MM.1S (cell line): ENCODE data around the gene DCBLD1.

Experiments used
- DNase-seq: peaks from one replicate; pipeline ENCODE4 v3.0.0-alpha.2; 2015
- H2AFZ ChIP-seq: fragments of 300-600 bp; sonication (generic); 2 replicates; pipeline ENCODE4 v1.6.0; 2016; ENCODE audit warnings: antibody characterized with exemption, low read length
- H3F3A ChIP-seq: fragments of 300-600 bp; sonication (generic); 2 replicates; pipeline ENCODE4 v1.6.1; 2016; ENCODE audit warnings: mild to moderate bottlenecking, antibody characterized with exemption, low read length, moderate library complexity, mixed read lengths; ENCODE audit not compliant: insufficient read depth
- H3K27ac ChIP-seq: fragments of 300-600 bp; sonication (generic); 2 replicates; pipeline ENCODE4 v1.5.1; 2016; ENCODE audit warnings: mild to moderate bottlenecking, low read length
- H3K27me3 ChIP-seq: fragments of 300-600 bp; sonication (generic); replicated peaks from 2 replicates; pipeline ENCODE4 v1.6.0; 2016; ENCODE audit warnings: low read length; ENCODE audit not compliant: insufficient read depth
- H3K36me3 ChIP-seq: fragments of 300-600 bp; sonication (generic); replicated peaks from 2 replicates; pipeline ENCODE4 v1.6.1; 2016; ENCODE audit warnings: mild to moderate bottlenecking, low read length, mixed read lengths; ENCODE audit not compliant: insufficient read depth
- H3K4me1 ChIP-seq: fragments of 300-600 bp; sonication (generic); 2 replicates; pipeline ENCODE4 v1.6.1; 2016; ENCODE audit warnings: low read length, mixed read lengths
- H3K4me2 ChIP-seq: fragments of 300-600 bp; sonication (generic); 2 replicates; pipeline ENCODE4 v1.6.0; 2016; ENCODE audit warnings: low read depth, low read length
- H3K4me3 ChIP-seq: fragments of 300-600 bp; sonication (generic); 2 replicates; pipeline ENCODE4 v1.5.1; 2016; ENCODE audit warnings: low read length, mixed read lengths
- H3K79me2 ChIP-seq: fragments of 300-600 bp; sonication (generic); 2 replicates; pipeline ENCODE4 v1.6.1; 2016; ENCODE audit warnings: mixed run types, low read length, mixed read lengths
- H3K9ac ChIP-seq: fragments of 300-600 bp; sonication (generic); 2 replicates; pipeline ENCODE4 v1.6.1; 2016; ENCODE audit warnings: low read length, mixed read lengths
- H3K9me2 ChIP-seq: fragments of 300-600 bp; sonication (generic); replicated peaks from 2 replicates; pipeline ENCODE4 v1.6.1; 2016; ENCODE audit warnings: mild to moderate bottlenecking, low read length, mixed read lengths; ENCODE audit not compliant: insufficient read depth
- H3K9me3 ChIP-seq: fragments of 300-600 bp; sonication (generic); replicated peaks from 2 replicates; pipeline ENCODE4 v1.6.1; 2016; ENCODE audit warnings: mild to moderate bottlenecking, low read length, mixed read lengths; ENCODE audit not compliant: insufficient read depth
- H4K20me1 ChIP-seq: fragments of 300-600 bp; sonication (generic); 2 replicates; pipeline ENCODE4 v1.6.1; 2016; ENCODE audit warnings: mild to moderate bottlenecking, low read length, moderate library complexity, mixed read lengths; ENCODE audit not compliant: insufficient read depth
- CTCF ChIP-seq: fragments of 300-600 bp; sonication (generic); IDR thresholded peaks from 2 replicates; pipeline ENCODE4 v1.5.1; 2016; ENCODE audit warnings: antibody characterized with exemption, low read length, mixed read lengths
- EZH2 ChIP-seq: fragments of 300-600 bp; sonication (generic); optimal IDR thresholded peaks from 2 replicates; pipeline ENCODE3; 2017; ENCODE audit warnings: low read depth, mild to moderate bottlenecking, antibody characterized with exemption, low read length, mixed read lengths
- EZH2phosphoT487 ChIP-seq: fragments of 300-600 bp; sonication (generic); IDR thresholded peaks from 2 replicates; pipeline ENCODE4 v1.6.1; 2018; ENCODE audit warnings: antibody characterized with exemption, low read length

Gene DCBLD1

GRCh38 chr6:117592983-117593759 lies 110.7 kb downstream of the DCBLD1 start:
- Histone ChIP-seq H3K79me2 (peaks cover 82% of the 10 kb centered on the region), H3K4me3 (no peak overlapping the region), H3K4me2 (no peak overlapping the region), H2AFZ (no peak overlapping the region), H3K9me2 (no peaks in the 10 kb centered on the region), H4K20me1 (no peaks in the 10 kb centered on the region), H3K36me3 (no peaks in the 10 kb centered on the region; the same call in 1 of the 2 replicates), H3K9ac (no peak overlapping the region), H3K27me3 (no peaks in the 10 kb centered on the region), H3K4me1 (no peaks in the 10 kb centered on the region), H3K9me3 (no peaks in the 10 kb centered on the region), H3K27ac (no peak overlapping the region), H3F3A (no peaks in the 10 kb centered on the region)
- DNase-seq: no peak
- TF ChIP-seq EZH2: no peak
- no peak for TF ChIP-seq EZH2phosphoT487
- TF ChIP-seq CTCF: no peak

GRCh38 chr6:117595099-117595923 lies 112.8 kb downstream of the DCBLD1 start:
- Histone ChIP-seq H3K27me3 (no peaks in the 10 kb centered on the region), H3K9me2 (no peaks in the 10 kb centered on the region), H3K27ac (no peak overlapping the region), H3K36me3 (no peaks in the 10 kb centered on the region), H3K4me2 (no peak overlapping the region), H3K4me1 (peaks cover 5% of the 10 kb centered on the region; the same call in 1 of the 2 replicates), H3K79me2 (peaks cover 88% of the 10 kb centered on the region), H2AFZ (no peak overlapping the region), H3K4me3 (no peak overlapping the region), H3K9ac (no peak overlapping the region), H3F3A (no peaks in the 10 kb centered on the region; the same call in 1 of the 2 replicates), H3K9me3 (no peaks in the 10 kb centered on the region), H4K20me1 (no peaks in the 10 kb centered on the region)
- TF ChIP-seq EZH2 (no peak), CTCF (no peak), EZH2phosphoT487 (no peak)
- no peak for DNase-seq

DNA sequence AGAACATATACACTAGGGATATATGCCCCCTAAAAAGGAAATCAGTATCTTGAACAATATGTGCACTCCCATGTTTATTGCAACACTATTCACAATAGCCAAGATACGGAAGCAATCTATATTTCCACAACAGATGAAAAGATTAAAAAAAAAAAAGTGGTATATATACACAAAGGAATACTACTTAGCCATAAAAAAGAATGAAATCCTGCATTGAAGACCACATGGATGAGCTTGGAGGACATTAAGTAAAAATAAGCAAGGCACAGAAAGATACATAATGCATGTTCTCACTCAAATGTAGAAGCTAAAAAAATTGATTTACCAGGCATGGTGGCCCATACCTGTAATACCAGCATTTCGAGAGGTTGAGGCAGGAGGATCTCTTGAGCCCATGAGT lies 115.3 kb downstream of the DCBLD1 start:
- no peak overlapping the region for H3K27ac ChIP-seq
- no peak overlapping the region for H3K4me2 ChIP-seq
- no peaks in the 10 kb centered on the region for H3K9me2 ChIP-seq
- no peak for TF ChIP-seq EZH2
- no peak for TF ChIP-seq CTCF
- TF ChIP-seq EZH2phosphoT487: no peak
- no peak overlapping the region for H3K9ac ChIP-seq
- peaks cover 86% of the 10 kb centered on the region for H3K79me2 ChIP-seq
- no peaks in the 10 kb centered on the region for H3K27me3 ChIP-seq
- peaks cover 5% of the 10 kb centered on the region; the same call in 1 of the 2 replicates for H3K4me1 ChIP-seq
- no peak overlapping the region for H3K4me3 ChIP-seq
- no peak for DNase-seq
- no peaks in the 10 kb centered on the region for H3K36me3 ChIP-seq
- H3F3A ChIP-seq: no peaks in the 10 kb centered on the region; the same call in 1 of the 2 replicates
- H3K9me3 ChIP-seq: no peaks in the 10 kb centered on the region
- H2AFZ ChIP-seq: no peak overlapping the region
- no peaks in the 10 kb centered on the region for H4K20me1 ChIP-seq
